SU-DHL-6 (cell line): ENCODE measurements around the gene RBM12.
"Not testable (repeated sequence)": the region's sequence is repeated elsewhere in the genome, so short reads cannot be mapped to it uniquely, and the experiment has no call there.

ENCODE experiments used
- H2AFZ ChIP-seq: fragments of 200-600 bp; sonication (generic); 2 replicates; pipeline ENCODE4 v1.6.1; 2014; ENCODE audit warnings: low read depth, mild to moderate bottlenecking, moderate library complexity, mixed read lengths, antibody characterized with exemption, low read length; ENCODE audit not compliant: severe bottlenecking
- H3F3A ChIP-seq: fragments of 200-600 bp; shearing (Covaris generic); 2 replicates; pipeline ENCODE4 v1.6.0; 2016; ENCODE audit warnings: antibody characterized with exemption, mild to moderate bottlenecking; ENCODE audit not compliant: insufficient read depth
- H3K27ac ChIP-seq: fragments of 200-600 bp; sonication (generic); 2 replicates; pipeline ENCODE4 v1.5.1; 2016; ENCODE audit warnings: low read depth, mild to moderate bottlenecking, low read length, moderate library complexity, mixed read lengths
- H3K27me3 ChIP-seq: fragments of 200-600 bp; sonication (generic), shearing (Covaris generic); 2 replicates; pipeline ENCODE4 v1.6.0; 2014; ENCODE audit warnings: mild to moderate bottlenecking, low read length
- H3K36me3 ChIP-seq: fragments of 200-600 bp; sonication (generic); 2 replicates; pipeline ENCODE4 v1.6.1; 2014; ENCODE audit warnings: mild to moderate bottlenecking, low read length, mixed read lengths
- H3K4me2 ChIP-seq: fragments of 300-600, 200-600 bp; shearing (Covaris generic), sonication (generic); 2 replicates; pipeline ENCODE4 v1.6.0; 2014; ENCODE audit warnings: low read length, low read depth, mild to moderate bottlenecking; ENCODE audit not compliant: poor library complexity, severe bottlenecking
- H3K4me3 ChIP-seq: fragments of 200-600 bp; sonication (generic); 2 replicates; pipeline ENCODE4 v1.5.1; 2014; ENCODE audit warnings: antibody characterized with exemption, low read length, mild to moderate bottlenecking, mixed read lengths; ENCODE audit not compliant: insufficient read depth, poor library complexity, severe bottlenecking
- H3K79me2 ChIP-seq: fragments of 200-600 bp; sonication (generic); 2 replicates; pipeline ENCODE4 v1.6.1; 2014; ENCODE audit warnings: mild to moderate bottlenecking, low read length, moderate library complexity; ENCODE audit not compliant: insufficient read depth
- H3K9ac ChIP-seq: fragments of 200-600 bp; sonication (generic); 2 replicates; pipeline ENCODE4 v1.7.0; 2014; ENCODE audit warnings: mild to moderate bottlenecking, low read length
- H3K9me2 ChIP-seq: fragments of 200-600 bp; sonication (generic); replicated peaks from 2 replicates; pipeline ENCODE4 v1.6.1; 2014; ENCODE audit warnings: low read length; ENCODE audit not compliant: insufficient read depth
- H3K9me3 ChIP-seq: fragments of 200-600 bp; sonication (generic); 2 replicates; pipeline ENCODE4 v1.6.1; 2014; ENCODE audit warnings: low read length, mixed read lengths; ENCODE audit not compliant: insufficient read depth
- H4K20me1 ChIP-seq: fragments of 200-600 bp; sonication (generic); 2 replicates; pipeline ENCODE4 v1.6.1; 2014; ENCODE audit warnings: low read depth, mild to moderate bottlenecking, antibody characterized with exemption, low read length, moderate library complexity, mixed read lengths
- CTCF ChIP-seq: fragments of 200-600 bp; sonication (generic); IDR thresholded peaks from one replicate; pipeline ENCODE4 v1.5.1; 2017; ENCODE audit warnings: antibody characterized with exemption, mild to moderate bottlenecking, low read length, moderate library complexity; ENCODE audit not compliant: insufficient read depth, poor library complexity, severe bottlenecking
- EZH2phosphoT487 ChIP-seq: fragments of 200-600 bp; sonication (generic), shearing (Covaris generic); conservative IDR thresholded peaks from 2 replicates; pipeline ENCODE4 v1.6.1; 2018; ENCODE audit warnings: mild to moderate bottlenecking, antibody characterized with exemption, low read length, moderate library complexity, mixed read lengths

RBM12 gene

GRCh38 chr20:35695245-35695749, 30.6 kb upstream of the RBM12 start:
- H3K9me3 ChIP-seq = no peaks in the 10 kb centered on the region
- no peaks in the 10 kb centered on the region for H4K20me1 ChIP-seq
- no peaks in the 10 kb centered on the region for H3K36me3 ChIP-seq
- H3K4me3 ChIP-seq = no peak overlapping the region
- H3K79me2 ChIP-seq = peaks cover 26% of the 10 kb centered on the region; the same call in 1 of the 2 replicates
- peaks cover 20% of the 10 kb centered on the region for H3F3A ChIP-seq
- H3K9ac ChIP-seq = no peak overlapping the region
- H2AFZ ChIP-seq = no peak overlapping the region
- H3K27me3 ChIP-seq = no peaks in the 10 kb centered on the region
- H3K27ac ChIP-seq = no peak overlapping the region
- no peaks in the 10 kb centered on the region for H3K9me2 ChIP-seq
- H3K4me2 ChIP-seq = no peak overlapping the region
- TF ChIP-seq EZH2phosphoT487 (no peak), CTCF (no peak)

GRCh38 chr20:35690265-35690664, 25.6 kb upstream of the RBM12 start:
- Histone ChIP-seq H3K9ac (no peak overlapping the region), H3K9me2 (no peaks in the 10 kb centered on the region), H3K79me2 (no peaks in the 10 kb centered on the region), H3K36me3 (no peaks in the 10 kb centered on the region), H3K4me2 (no peak overlapping the region), H3K27ac (no peak overlapping the region), H3K27me3 (no peaks in the 10 kb centered on the region), H2AFZ (no peak overlapping the region), H3F3A (no peaks in the 10 kb centered on the region), H3K4me3 (no peak overlapping the region), H4K20me1 (no peaks in the 10 kb centered on the region), H3K9me3 (no peaks in the 10 kb centered on the region)
- no peak for TF ChIP-seq CTCF
- no peak for TF ChIP-seq EZH2phosphoT487

GRCh38 chr20:35686872-35687271, 22.2 kb upstream of the RBM12 start:
- not testable (repeated sequence) for H3K9me3 ChIP-seq, H3K4me2 ChIP-seq, H3K79me2 ChIP-seq, H3K27me3 ChIP-seq, H3K36me3 ChIP-seq, H3K4me3 ChIP-seq, H4K20me1 ChIP-seq, H3K9ac ChIP-seq, H3K9me2 ChIP-seq, H2AFZ ChIP-seq, H3K27ac ChIP-seq, H3F3A ChIP-seq

- not testable (repeated sequence) for H4K20me1 ChIP-seq, H2AFZ ChIP-seq, H3K27ac ChIP-seq, H3K9ac ChIP-seq, H3K4me3 ChIP-seq, H3K79me2 ChIP-seq, H3K36me3 ChIP-seq, H3K27me3 ChIP-seq, H3F3A ChIP-seq, H3K4me2 ChIP-seq, H3K9me2 ChIP-seq, H3K9me3 ChIP-seq
Measured at GRCh38 chr20:35685368-35685767, 20.7 kb upstream of the RBM12 start.
